Calu3 (cell line): ENCODE data around the gene TTLL5. TPM values are rescaled to one million over a fixed set of nuclear protein-coding genes. Genes with fewer than 3 reads are reported as not detected.

Experiments
- BruUV-seq: library from RNA; stranded (reverse); fragments of 400-500 nt; replicated peaks from 2 replicates; lab custom pipeline; 2021; lab: Mats Ljungman, UMichigan
- CTCF ChIA-PET: fragments of 300-600 bp; sonication (Branson Sonifier 250); formaldehyde crosslinking; loops from one replicate; lab custom pipeline; 2022; ENCODE audit warnings: antibody characterized with exemption; lab: Charles Lee
- DNase-seq: peaks from one replicate; pipeline ENCODE4 v3.0.0; 2022
- H3K27ac Mint-ChIP-seq: one replicate; pipeline ENCODE4 v1.8.0; 2022; ENCODE audit warnings: mixed read lengths; ENCODE audit not compliant: unreplicated experiment
- H3K27me3 Mint-ChIP-seq: one replicate; pipeline ENCODE4 v1.8.0; 2022; ENCODE audit warnings: mixed read lengths; ENCODE audit not compliant: unreplicated experiment
- H3K36me3 Mint-ChIP-seq: one replicate; pipeline ENCODE4 v1.8.0; 2022; ENCODE audit warnings: mild to moderate bottlenecking, moderate library complexity, mixed read lengths; ENCODE audit not compliant: insufficient read depth, unreplicated experiment
- H3K4me1 Mint-ChIP-seq: one replicate; pipeline ENCODE4 v1.8.0; 2022; ENCODE audit warnings: mild to moderate bottlenecking, low read depth, mixed read lengths; ENCODE audit not compliant: unreplicated experiment
- H3K4me3 Mint-ChIP-seq: one replicate; pipeline ENCODE4 v1.8.0; 2022; ENCODE audit warnings: mild to moderate bottlenecking, low read depth, moderate library complexity, mixed read lengths; ENCODE audit not compliant: unreplicated experiment
- H3K9me3 Mint-ChIP-seq: one replicate; pipeline ENCODE4 v1.8.0; 2022; ENCODE audit warnings: low read depth, mixed read lengths; ENCODE audit not compliant: unreplicated experiment
- intact Hi-C: fragments of 100-400 bp; cut with micrococcal nuclease; formaldehyde crosslinking; loops from one replicate; pipeline ENCODE4 v1.10.0; 2022; ENCODE audit not compliant: unreplicated experiment
- total RNA-seq: library from RNA; stranded (reverse); gene quantifications from 2 replicates; pipeline ENCODE4 v1.2.3, GENCODE V29; 2022
- TF ChIP-seq, protein P1 (sequence below): fragments of 200-600 bp; IDR thresholded peaks from one replicate; pipeline ENCODE4 v1.8.0; 2022; ENCODE audit warnings: antibody characterized with exemption; ENCODE audit not compliant: unreplicated experiment

The TTLL5 gene
- total RNA-seq, 1 experiment from 2014 or later, result 47.5 TPM

DNA sequence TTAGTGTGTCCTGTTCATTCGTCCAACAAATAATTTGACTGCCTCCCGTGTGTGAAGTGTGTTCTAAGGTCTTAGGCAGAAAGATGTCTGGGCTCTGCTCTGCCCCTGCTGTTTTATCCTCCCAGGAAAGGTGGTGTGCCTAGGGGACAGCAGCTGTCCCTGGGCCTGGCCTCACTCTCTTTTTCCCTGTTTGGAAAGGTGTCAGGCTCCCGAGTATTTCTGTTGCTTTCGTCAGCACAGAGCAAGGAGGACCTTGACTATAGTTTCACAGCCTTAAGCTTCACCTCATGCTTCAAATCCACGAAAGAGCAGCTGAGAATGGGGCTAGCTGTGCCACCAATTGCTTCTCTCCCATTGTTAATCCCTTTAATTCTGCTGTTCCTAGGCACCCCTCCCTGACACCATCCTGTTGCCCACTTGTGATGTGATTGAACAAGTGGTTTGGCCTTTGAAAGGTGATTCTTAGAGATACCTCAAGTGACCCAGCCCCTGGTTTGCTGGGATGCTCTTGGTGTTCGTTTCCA lies 266.6 kb downstream of the TTLL5 start:
- CTCF ChIA-PET, result no interaction called here
- no peak for DNase-seq
- intact Hi-C loops, result no loop called here
- Mint-ChIP-seq H3K27me3 (no peaks in the 10 kb centered on the region), H3K27ac (no peak overlapping the region), H3K9me3 (no peaks in the 10 kb centered on the region), H3K4me3 (no peak overlapping the region), H3K4me1 (no peaks in the 10 kb centered on the region), H3K36me3 (no peaks in the 10 kb centered on the region)
- no TSS peak for BruUV-seq
- TF ChIP-seq, protein P1, sequence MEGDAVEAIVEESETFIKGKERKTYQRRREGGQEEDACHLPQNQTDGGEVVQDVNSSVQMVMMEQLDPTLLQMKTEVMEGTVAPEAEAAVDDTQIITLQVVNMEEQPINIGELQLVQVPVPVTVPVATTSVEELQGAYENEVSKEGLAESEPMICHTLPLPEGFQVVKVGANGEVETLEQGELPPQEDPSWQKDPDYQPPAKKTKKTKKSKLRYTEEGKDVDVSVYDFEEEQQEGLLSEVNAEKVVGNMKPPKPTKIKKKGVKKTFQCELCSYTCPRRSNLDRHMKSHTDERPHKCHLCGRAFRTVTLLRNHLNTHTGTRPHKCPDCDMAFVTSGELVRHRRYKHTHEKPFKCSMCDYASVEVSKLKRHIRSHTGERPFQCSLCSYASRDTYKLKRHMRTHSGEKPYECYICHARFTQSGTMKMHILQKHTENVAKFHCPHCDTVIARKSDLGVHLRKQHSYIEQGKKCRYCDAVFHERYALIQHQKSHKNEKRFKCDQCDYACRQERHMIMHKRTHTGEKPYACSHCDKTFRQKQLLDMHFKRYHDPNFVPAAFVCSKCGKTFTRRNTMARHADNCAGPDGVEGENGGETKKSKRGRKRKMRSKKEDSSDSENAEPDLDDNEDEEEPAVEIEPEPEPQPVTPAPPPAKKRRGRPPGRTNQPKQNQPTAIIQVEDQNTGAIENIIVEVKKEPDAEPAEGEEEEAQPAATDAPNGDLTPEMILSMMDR, result no peak

DNA sequence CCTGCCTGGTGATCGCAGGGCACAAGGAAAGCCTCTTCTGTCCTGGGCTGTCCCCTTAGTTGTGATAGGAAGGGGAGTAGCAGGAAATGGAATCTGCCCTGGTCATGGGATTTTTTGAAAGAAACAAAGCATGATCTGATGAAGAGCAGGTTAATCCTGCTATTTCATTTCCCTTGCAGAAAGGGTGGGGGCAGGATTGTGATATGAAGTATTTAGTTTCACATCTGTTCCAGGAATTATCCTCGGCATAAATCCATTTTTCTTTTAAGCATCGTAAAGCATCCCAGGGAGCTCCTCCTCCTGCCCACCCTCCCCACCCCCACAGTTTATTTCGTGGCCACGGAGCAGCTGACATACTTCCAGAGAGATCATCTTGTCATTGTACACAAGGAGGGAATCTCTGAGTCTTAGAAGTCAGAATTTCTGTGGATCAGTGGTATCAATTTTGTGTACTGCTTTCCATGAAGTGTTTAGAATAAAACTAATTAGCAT lies 267.7 kb downstream of the TTLL5 start:
- DNase-seq, result no peak
- H3K27ac Mint-ChIP-seq, result no peak overlapping the region
- CTCF ChIA-PET, result no interaction called here
- intact Hi-C loops, result no loop called here
- no peaks in the 10 kb centered on the region for H3K9me3 Mint-ChIP-seq
- no peaks in the 10 kb centered on the region for H3K36me3 Mint-ChIP-seq
- H3K4me3 Mint-ChIP-seq, result no peak overlapping the region
- TF ChIP-seq, protein P1, result no peak
- BruUV-seq, result no TSS peak
- H3K27me3 Mint-ChIP-seq, result no peaks in the 10 kb centered on the region
- H3K4me1 Mint-ChIP-seq, result no peaks in the 10 kb centered on the region

DNA sequence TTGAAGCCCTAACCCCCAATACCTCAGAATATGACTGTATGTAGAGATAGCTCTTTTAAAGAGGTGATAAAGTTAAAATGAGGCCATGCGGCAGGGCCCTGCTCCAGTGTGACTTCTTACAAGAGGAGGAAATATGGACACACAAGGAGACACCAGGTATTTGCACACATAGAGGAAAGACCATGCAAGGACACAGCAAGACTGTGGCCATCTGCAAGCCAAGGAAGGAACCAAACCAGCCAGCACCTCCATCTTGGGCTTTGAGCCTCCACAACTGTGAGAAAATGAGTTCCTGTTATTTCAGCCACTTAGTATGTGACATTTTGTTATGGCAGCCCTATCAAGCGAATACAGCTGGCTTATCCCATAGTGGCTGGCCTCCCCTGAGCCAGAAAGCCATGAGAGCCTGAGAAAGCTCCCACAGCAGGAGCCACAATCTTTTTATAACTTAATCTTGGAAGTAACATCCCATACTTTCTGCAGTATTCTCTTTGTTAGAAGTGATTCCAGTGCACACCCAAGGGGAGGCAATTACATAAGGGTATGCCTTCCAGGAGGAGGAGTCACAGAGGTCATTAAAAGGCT lies 272.8 kb downstream of the TTLL5 start:
- TF ChIP-seq, protein P1, result no peak
- BruUV-seq, result no TSS peak
- Mint-ChIP-seq H3K9me3 (no peaks in the 10 kb centered on the region), H3K27me3 (no peaks in the 10 kb centered on the region), H3K4me1 (no peaks in the 10 kb centered on the region), H3K4me3 (no peak overlapping the region), H3K36me3 (no peaks in the 10 kb centered on the region), H3K27ac (no peak overlapping the region)
- intact Hi-C loops, result no loop called here
- CTCF ChIA-PET, result no interaction called here
- DNase-seq, result no peak

DNA sequence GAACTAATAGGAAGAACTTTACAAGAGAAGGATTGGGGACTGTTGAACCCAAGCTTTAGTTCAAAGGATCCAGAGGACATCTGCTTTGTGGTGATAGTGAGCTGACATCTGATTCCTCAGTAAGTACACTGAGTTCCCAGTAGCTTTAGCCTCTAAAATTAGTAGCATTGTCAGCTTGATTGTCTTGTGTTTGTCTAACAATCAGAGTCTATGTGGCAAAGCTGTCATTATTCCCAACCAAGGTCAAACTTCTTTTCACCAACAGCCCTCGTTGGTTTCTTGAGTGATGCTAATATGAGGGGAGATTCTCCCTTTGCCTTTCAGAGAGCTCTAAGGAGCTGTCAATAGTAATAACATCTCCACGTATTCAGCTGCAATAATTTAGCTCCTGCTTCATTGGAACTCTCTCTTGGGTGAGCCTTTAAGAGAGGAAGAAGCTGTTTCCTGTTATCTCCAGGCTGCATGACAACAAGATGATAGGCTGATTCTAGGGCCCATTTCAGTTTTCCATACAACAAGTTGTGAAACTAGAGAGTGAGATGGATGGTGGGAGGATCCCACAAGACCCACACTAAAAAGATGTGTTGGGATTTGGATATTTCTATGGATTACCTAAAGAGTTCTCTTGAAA lies 274.1 kb downstream of the TTLL5 start:
- TF ChIP-seq, protein P1, result no peak
- DNase-seq, result no peak
- Mint-ChIP-seq H3K4me3 (no peak overlapping the region), H3K36me3 (no peaks in the 10 kb centered on the region), H3K27me3 (no peaks in the 10 kb centered on the region), H3K9me3 (no peaks in the 10 kb centered on the region), H3K4me1 (no peaks in the 10 kb centered on the region), H3K27ac (no peak overlapping the region)
- BruUV-seq, result no TSS peak
- intact Hi-C loops, result no loop called here
- CTCF ChIA-PET, result interaction anchor here (0.6 to 0.8 kb wide), 2 partner anchors 13 to 43 kb away, joined by 3 to 6 read pairs; no protein-coding TSS in a partner anchor
